ENCODE results near the gene RALGPS1.

Gene RALGPS1

GRCh38 chr9:126919193-126919592 is 4.6 kb downstream of the RALGPS1 start:
- Mint-ChIP-seq H3K27me3 (no peaks in the 10 kb centered on the region), H3K4me1 (ENCODE audit: low read depth in 2 of 2) (peaks cover 4 to 7% of the 10 kb centered on the region in 2 donors), H3K36me3 (ENCODE audit: insufficient read depth) (peaks cover 3% of the 10 kb centered on the region), H3K4me3 (no peak overlapping the region), H3K27ac (no peak overlapping the region), H3K9me3 (no peaks in the 10 kb centered on the region)
- no peak for ATAC-seq (replicated peaks)
- DNase-seq, result no peak

GRCh38 chr9:126925876-126926275 is 11.3 kb downstream of the RALGPS1 start:
- Mint-ChIP-seq H3K9me3 (no peaks in the 10 kb centered on the region), H3K4me3 (no peak overlapping the region), H3K27ac (no peak overlapping the region), H3K4me1 (ENCODE audit: low read depth in 2 of 2) (no peaks in the 10 kb centered on the region), H3K27me3 (no peaks in the 10 kb centered on the region), H3K36me3 (ENCODE audit: insufficient read depth) (no peaks in the 10 kb centered on the region)
- ATAC-seq (replicated peaks) (no peak), DNase-seq (no peak)

- Mint-ChIP-seq H3K4me1 (ENCODE audit: low read depth in 2 of 2) (no peaks in the 10 kb centered on the region), H3K27ac (no peak overlapping the region), H3K27me3 (no peaks in the 10 kb centered on the region), H3K9me3 (no peaks in the 10 kb centered on the region), H3K4me3 (no peak overlapping the region), H3K36me3 (ENCODE audit: insufficient read depth) (no peaks in the 10 kb centered on the region)
- DNase-seq (no peak), ATAC-seq (replicated peaks) (no peak)
Measured at GRCh38 chr9:126926364-126926763, 11.8 kb downstream of the RALGPS1 start.

- Mint-ChIP-seq H3K27ac (no peak overlapping the region), H3K36me3 (ENCODE audit: insufficient read depth) (peaks cover 2% of the 10 kb centered on the region), H3K4me3 (no peak overlapping the region), H3K9me3 (no peaks in the 10 kb centered on the region), H3K27me3 (no peaks in the 10 kb centered on the region), H3K4me1 (ENCODE audit: low read depth in 2 of 2) (no peaks in the 10 kb centered on the region)
- no peak for ATAC-seq (replicated peaks)
- no peak for DNase-seq
Measured at GRCh38 chr9:126927419-126927818, 12.8 kb downstream of the RALGPS1 start.

GRCh38 chr9:126932871-126933321 is 18.3 kb downstream of the RALGPS1 start:
- Mint-ChIP-seq H3K4me1 (ENCODE audit: low read depth in 2 of 2) (peaks cover 0 to 5% of the 10 kb centered on the region in 2 donors), H3K27me3 (no peaks in the 10 kb centered on the region), H3K27ac (peak overlapping the region in 1 of 2 donors; percentile 53), H3K4me3 (no peak overlapping the region), H3K9me3 (no peaks in the 10 kb centered on the region), H3K36me3 (ENCODE audit: insufficient read depth) (peaks cover 6% of the 10 kb centered on the region)
- DNase-seq, result no peak
- ATAC-seq (replicated peaks), result no peak

- no peak for DNase-seq
- H3K27ac Mint-ChIP-seq, result no peak overlapping the region
Measured at GRCh38 chr9:126933334-126933980, 18.9 kb downstream of the RALGPS1 start.

GRCh38 chr9:126934441-126934840 is 19.9 kb downstream of the RALGPS1 start:
- Mint-ChIP-seq H3K9me3 (no peaks in the 10 kb centered on the region), H3K27me3 (no peaks in the 10 kb centered on the region), H3K27ac (no peak overlapping the region), H3K4me1 (ENCODE audit: low read depth in 2 of 2) (peaks cover 0 to 5% of the 10 kb centered on the region in 2 donors), H3K4me3 (no peak overlapping the region), H3K36me3 (ENCODE audit: insufficient read depth) (peaks cover 6% of the 10 kb centered on the region)
- ATAC-seq (replicated peaks) (no peak), DNase-seq (no peak)

More at GRCh38 chr9:126933334-126933980, 18.9 kb downstream of the RALGPS1 start:
- H3K4me3 Mint-ChIP-seq, result no peak overlapping the region
- ATAC-seq (replicated peaks), result no peak
- peaks cover 0 to 5% of the 10 kb centered on the region in 2 donors for H3K4me1 Mint-ChIP-seq (ENCODE audit: low read depth in 2 of 2)
- H3K36me3 Mint-ChIP-seq (ENCODE audit: insufficient read depth), result peaks cover 6% of the 10 kb centered on the region
- no peaks in the 10 kb centered on the region for H3K9me3 Mint-ChIP-seq
- no peaks in the 10 kb centered on the region for H3K27me3 Mint-ChIP-seq

GRCh38 chr9:126935630-126936029 is 21.0 kb downstream of the RALGPS1 start:
- H3K4me3 Mint-ChIP-seq, result no peak overlapping the region
- DNase-seq, result no peak
- H3K9me3 Mint-ChIP-seq, result no peaks in the 10 kb centered on the region
- H3K27me3 Mint-ChIP-seq, result no peaks in the 10 kb centered on the region
- ATAC-seq (replicated peaks), result no peak
- H3K27ac Mint-ChIP-seq, result no peak overlapping the region
- H3K4me1 Mint-ChIP-seq (ENCODE audit: low read depth in 2 of 2), result peaks cover 3 to 8% of the 10 kb centered on the region in 2 donors
- peaks cover 8% of the 10 kb centered on the region for H3K36me3 Mint-ChIP-seq (ENCODE audit: insufficient read depth)

- H3K27me3 Mint-ChIP-seq, result no peaks in the 10 kb centered on the region
- H3K27ac Mint-ChIP-seq, result no peak overlapping the region
- DNase-seq (no peak), ATAC-seq (replicated peaks) (no peak)
- H3K4me1 Mint-ChIP-seq (ENCODE audit: low read depth in 2 of 2), result peaks cover 5 to 11% of the 10 kb centered on the region in 2 donors
- H3K36me3 Mint-ChIP-seq (ENCODE audit: insufficient read depth), result peaks cover 7% of the 10 kb centered on the region
- H3K9me3 Mint-ChIP-seq, result no peaks in the 10 kb centered on the region
- no peak overlapping the region for H3K4me3 Mint-ChIP-seq
Measured at GRCh38 chr9:126937444-126937843, 22.9 kb downstream of the RALGPS1 start.

- Mint-ChIP-seq H3K4me1 (ENCODE audit: low read depth in 2 of 2) (peaks cover 5 to 11% of the 10 kb centered on the region in 2 donors), H3K9me3 (no peaks in the 10 kb centered on the region), H3K27me3 (no peaks in the 10 kb centered on the region), H3K4me3 (no peak overlapping the region), H3K27ac (no peak overlapping the region), H3K36me3 (ENCODE audit: insufficient read depth) (peaks cover 7% of the 10 kb centered on the region)
- no peak for ATAC-seq (replicated peaks)
- DNase-seq, result no peak
Measured at GRCh38 chr9:126938327-126938726, 23.7 kb downstream of the RALGPS1 start.

- Mint-ChIP-seq H3K36me3 (ENCODE audit: insufficient read depth) (peaks cover 5% of the 10 kb centered on the region), H3K4me1 (ENCODE audit: low read depth in 2 of 2) (peaks cover 5 to 10% of the 10 kb centered on the region in 2 donors), H3K4me3 (no peak overlapping the region), H3K27me3 (no peaks in the 10 kb centered on the region), H3K9me3 (no peaks in the 10 kb centered on the region), H3K27ac (no peak overlapping the region)
- no peak for ATAC-seq (replicated peaks)
- no peak for DNase-seq
Measured at GRCh38 chr9:126939821-126940221, 25.2 kb downstream of the RALGPS1 start.

GRCh38 chr9:126942399-126942798 is 27.8 kb downstream of the RALGPS1 start:
- DNase-seq (no peak), ATAC-seq (replicated peaks) (no peak)
- H3K4me1 Mint-ChIP-seq (ENCODE audit: low read depth in 2 of 2), result peaks cover 5 to 6% of the 10 kb centered on the region in 2 donors
- H3K27ac Mint-ChIP-seq, result no peak overlapping the region
- no peaks in the 10 kb centered on the region for H3K9me3 Mint-ChIP-seq
- H3K27me3 Mint-ChIP-seq, result no peaks in the 10 kb centered on the region
- H3K36me3 Mint-ChIP-seq (ENCODE audit: insufficient read depth), result peaks cover 6% of the 10 kb centered on the region
- no peak overlapping the region for H3K4me3 Mint-ChIP-seq

GRCh38 chr9:126945682-126946081 is 31.1 kb downstream of the RALGPS1 start:
- Mint-ChIP-seq H3K4me1 (ENCODE audit: low read depth in 2 of 2) (peaks cover 2 to 4% of the 10 kb centered on the region in 2 donors), H3K27ac (peak overlapping the region in 1 of 2 donors; percentile 5), H3K36me3 (ENCODE audit: insufficient read depth) (peaks cover 3% of the 10 kb centered on the region), H3K9me3 (no peaks in the 10 kb centered on the region), H3K27me3 (no peaks in the 10 kb centered on the region), H3K4me3 (no peak overlapping the region)
- no peak for ATAC-seq (replicated peaks)
- DNase-seq, result no peak

- Mint-ChIP-seq H3K9me3 (no peaks in the 10 kb centered on the region), H3K27me3 (no peaks in the 10 kb centered on the region), H3K27ac (no peak overlapping the region), H3K4me3 (no peak overlapping the region), H3K4me1 (ENCODE audit: low read depth in 2 of 2) (peaks cover 2 to 4% of the 10 kb centered on the region in 2 donors), H3K36me3 (ENCODE audit: insufficient read depth) (peaks cover 2% of the 10 kb centered on the region)
- no peak for ATAC-seq (replicated peaks)
- no peak for DNase-seq
Measured at GRCh38 chr9:126947529-126947928, 32.9 kb downstream of the RALGPS1 start.

All from effector memory CD8-positive, alpha-beta T cell (primary cell).